OCI-LY7 (cell line): ENCODE data around the gene TDRD1. TPM values are rescaled to one million over a fixed set of nuclear protein-coding genes. Genes with fewer than 3 reads are reported as not detected.

ENCODE experiments used
- BruUV-seq: library from RNA; stranded (reverse); fragments of 400-500 nt; replicated peaks from 2 replicates; lab custom pipeline; 2021; lab: Mats Ljungman, UMichigan
- CTCF ChIA-PET: fragments of 300-600 bp; sonication (Branson Sonifier 250); formaldehyde crosslinking; loops from one replicate; lab custom pipeline; 2022; ENCODE audit warnings: antibody characterized with exemption; ENCODE audit not compliant: unreplicated experiment; lab: Charles Lee
- POLR2A ChIA-PET: fragments of 300-600 bp; sonication (Branson Sonifier 250); formaldehyde crosslinking; loops from one replicate; lab custom pipeline; 2022; ENCODE audit warnings: antibody characterized with exemption; lab: Charles Lee
- DNase-seq: peaks from one replicate; pipeline ENCODE4 v3.0.0-alpha.2; 2015; ENCODE audit warnings: low spot score
- H2AFZ ChIP-seq: fragments of 200-600 bp; sonication (generic), shearing (Covaris generic); 2 replicates; pipeline ENCODE4 v1.6.1; 2014; ENCODE audit warnings: mild to moderate bottlenecking, antibody characterized with exemption, low read length, moderate library complexity
- H3K27ac ChIP-seq: fragments of 200-600 bp; sonication (generic); 2 replicates; pipeline ENCODE4 v1.5.1; 2014; ENCODE audit warnings: mixed run types, low read depth, mild to moderate bottlenecking, moderate library complexity, low read length, inconsistent platforms; ENCODE audit not compliant: poor library complexity, severe bottlenecking
- H3K36me3 ChIP-seq: fragments of 200-600 bp; sonication (generic); 2 replicates; pipeline ENCODE4 v1.6.1; 2014; ENCODE audit warnings: mild to moderate bottlenecking, antibody characterized with exemption, low read length, moderate library complexity, mixed read lengths; ENCODE audit not compliant: insufficient read depth
- H3K4me1 ChIP-seq: fragments of 200-600 bp; sonication (generic); 2 replicates; pipeline ENCODE4 v1.5.1; 2014; ENCODE audit warnings: mild to moderate bottlenecking, low read length; ENCODE audit not compliant: insufficient read depth, poor library complexity, severe bottlenecking
- H3K4me2 ChIP-seq: fragments of 200-600 bp; sonication (generic); 2 replicates; pipeline ENCODE4 v1.6.1; 2014; ENCODE audit warnings: mild to moderate bottlenecking, low read length
- H3K4me3 ChIP-seq: fragments of 200-600 bp; sonication (generic); 2 replicates; pipeline ENCODE4 v1.5.1; 2014; ENCODE audit warnings: mild to moderate bottlenecking, low read depth, low read length; ENCODE audit not compliant: poor library complexity, severe bottlenecking
- H3K79me2 ChIP-seq: fragments of 200-600 bp; sonication (generic); 2 replicates; pipeline ENCODE4 v1.6.1; 2016; ENCODE audit warnings: low read depth, mild to moderate bottlenecking, low read length, moderate library complexity, mixed read lengths; ENCODE audit not compliant: insufficient read depth
- H3K9me2 ChIP-seq: fragments of 200-600 bp; sonication (generic); 2 replicates; pipeline ENCODE4 v1.6.1; 2016; ENCODE audit warnings: mild to moderate bottlenecking, low read length, mixed read lengths; ENCODE audit not compliant: insufficient read depth
- H3K9me3 ChIP-seq: fragments of 200-600 bp; sonication (generic); 2 replicates; pipeline ENCODE4 v1.6.1; 2014; ENCODE audit warnings: mild to moderate bottlenecking, mixed run types, low read length, mixed read lengths
- H4K20me1 ChIP-seq: fragments of 200-600 bp; sonication (generic); 2 replicates; pipeline ENCODE4 v1.6.1; 2014; ENCODE audit warnings: mild to moderate bottlenecking, antibody characterized with exemption, low read length, moderate library complexity, mixed read lengths; ENCODE audit not compliant: insufficient read depth
- CTCF ChIP-seq: fragments of 200-600 bp; sonication (generic); conservative IDR thresholded peaks from 2 replicates; pipeline ENCODE4 v1.5.1; 2014; ENCODE audit warnings: mild to moderate bottlenecking, antibody characterized with exemption, low read length, moderate library complexity, mixed read lengths
- EZH2phosphoT487 ChIP-seq: fragments of 200-600 bp; sonication (generic); IDR thresholded peaks from 2 replicates; pipeline ENCODE4 v1.6.1; 2018; ENCODE audit warnings: low read depth, borderline replicate concordance, mild to moderate bottlenecking, mixed run types, antibody characterized with exemption, low read length, moderate library complexity, mixed read lengths
- intact Hi-C: fragments of 100-400 bp; cut with micrococcal nuclease; formaldehyde crosslinking; loops from one replicate; pipeline ENCODE4 v1.10.0; 2022; ENCODE audit not compliant: unreplicated experiment
- total RNA-seq, 2 experiments: library from RNA; depleted of rRNA in 1 of 2; stranded (reverse); fragments of >200 nt in 1 of 2; shearing (Covaris generic) in 1 of 2; gene quantifications; 2 replicates each; pipeline ENCODE4 v1.2.3, GENCODE V29; 2014 to 2022

The TDRD1 gene
- total RNA-seq, 2 experiments from 2014 or later = not detected

GRCh38 chr10:114163062-114163461, 16.1 kb upstream of the TDRD1 start:
- Histone ChIP-seq H3K36me3 (peaks cover 15% of the 10 kb centered on the region), H3K79me2 (0 out of 2 replicates have a peak, but pooled peaks cover 3% of the 10 kb centered on the region), H3K4me1 (no peaks in the 10 kb centered on the region), H3K4me2 (no peak overlapping the region), H3K4me3 (no peak overlapping the region), H3K9me2 (no peaks in the 10 kb centered on the region), H3K9me3 (no peaks in the 10 kb centered on the region; the same call in 1 of the 2 replicates), H3K27ac (no peak overlapping the region), H2AFZ (no peak overlapping the region), H4K20me1 (no peaks in the 10 kb centered on the region)
- DNase-seq = no peak
- BruUV-seq = no TSS peak
- intact Hi-C loops = no loop called here
- CTCF ChIA-PET = no interaction called here
- POLR2A ChIA-PET = interaction anchor here (0.7 to 1.1 kb wide), 2 partner anchors 16 to 21 kb away, joined by 3 to 5 read pairs; no protein-coding TSS in a partner anchor
- TF ChIP-seq EZH2phosphoT487 (no peak), CTCF (no peak)

GRCh38 chr10:114166043-114166442, 13.1 kb upstream of the TDRD1 start:
- peaks cover 3% of the 10 kb centered on the region; the same call in 1 of the 2 replicates for H3K79me2 ChIP-seq
- H4K20me1 ChIP-seq = no peaks in the 10 kb centered on the region
- BruUV-seq = no TSS peak
- no peak for DNase-seq
- no peak overlapping the region for H3K27ac ChIP-seq
- no peak overlapping the region for H2AFZ ChIP-seq
- TF ChIP-seq CTCF (no peak), EZH2phosphoT487 (no peak)
- H3K36me3 ChIP-seq = peaks cover 36% of the 10 kb centered on the region
- ChIA-PET CTCF (no interaction called here), POLR2A (interaction anchor here (1.4 kb wide), 1 partner anchor 10 kb away, joined by 3 read pairs; no protein-coding TSS in a partner anchor)
- intact Hi-C loops = no loop called here
- H3K4me3 ChIP-seq = no peak overlapping the region
- H3K4me1 ChIP-seq = no peaks in the 10 kb centered on the region
- no peaks in the 10 kb centered on the region for H3K9me2 ChIP-seq
- no peak overlapping the region for H3K4me2 ChIP-seq
- peaks cover 4% of the 10 kb centered on the region; the same call in 1 of the 2 replicates for H3K9me3 ChIP-seq

GRCh38 chr10:114166494-114166893, 12.7 kb upstream of the TDRD1 start:
- CTCF ChIA-PET = no interaction called here
- peaks cover 7% of the 10 kb centered on the region; the same call in 1 of the 2 replicates for H3K79me2 ChIP-seq

More at GRCh38 chr10:114166494-114166893, 12.7 kb upstream of the TDRD1 start:
- Histone ChIP-seq H3K36me3 (peaks cover 36% of the 10 kb centered on the region), H3K9me2 (no peaks in the 10 kb centered on the region), H3K27ac (no peak overlapping the region), H3K4me1 (no peaks in the 10 kb centered on the region), H3K4me2 (no peak overlapping the region), H3K4me3 (no peak overlapping the region), H2AFZ (no peak overlapping the region), H4K20me1 (no peaks in the 10 kb centered on the region), H3K9me3 (peaks cover 4% of the 10 kb centered on the region; the same call in 1 of the 2 replicates)
- POLR2A ChIA-PET = interaction anchor here (0.6 to 1.5 kb wide), 5 partner anchors 9 to 359 kb away, joined by 3 to 6 read pairs (median 4); no protein-coding TSS in a partner anchor
- no peak for DNase-seq
- no TSS peak for BruUV-seq
- TF ChIP-seq EZH2phosphoT487 = no peak
- intact Hi-C loops = no loop called here
